ENCODE measurements around the gene ADM5. TPM values are rescaled to one million over a fixed set of nuclear protein-coding genes. Genes with fewer than 3 reads are reported as not detected.
A peak's percentile ranks its signal among the peaks of the same experiment; 100 is the strongest.
"Not testable (repeated sequence)": the region's sequence is repeated elsewhere in the genome, so short reads cannot be mapped to it uniquely, and the experiment has no call there.

The ADM5 gene
- total RNA-seq, 1 donor from 2014 or later = 0.86 TPM

DNA sequence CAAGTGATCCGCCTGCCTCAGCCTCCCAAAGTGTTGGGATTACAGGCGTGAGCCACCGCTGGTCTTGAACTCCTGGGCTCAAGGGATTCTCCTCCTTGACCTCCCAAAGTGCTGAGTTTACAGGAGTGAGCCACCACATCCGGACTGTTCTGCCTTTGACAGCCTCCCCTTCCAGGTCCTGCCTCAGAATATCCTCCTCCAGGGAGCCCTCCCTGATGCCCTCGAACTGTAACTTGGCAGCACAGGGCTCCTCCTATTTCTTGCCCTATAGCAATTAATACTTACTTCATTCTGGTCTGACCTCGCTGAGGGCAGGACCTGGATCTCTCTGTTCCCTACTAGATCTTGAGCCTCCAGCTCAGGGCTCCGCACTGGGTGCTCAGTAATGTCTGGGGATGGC, 7.5 kb downstream of the ADM5 start:
- ATAC-seq = no peak
- DNase-seq (ENCODE audit: low spot score) = no peak

DNA sequence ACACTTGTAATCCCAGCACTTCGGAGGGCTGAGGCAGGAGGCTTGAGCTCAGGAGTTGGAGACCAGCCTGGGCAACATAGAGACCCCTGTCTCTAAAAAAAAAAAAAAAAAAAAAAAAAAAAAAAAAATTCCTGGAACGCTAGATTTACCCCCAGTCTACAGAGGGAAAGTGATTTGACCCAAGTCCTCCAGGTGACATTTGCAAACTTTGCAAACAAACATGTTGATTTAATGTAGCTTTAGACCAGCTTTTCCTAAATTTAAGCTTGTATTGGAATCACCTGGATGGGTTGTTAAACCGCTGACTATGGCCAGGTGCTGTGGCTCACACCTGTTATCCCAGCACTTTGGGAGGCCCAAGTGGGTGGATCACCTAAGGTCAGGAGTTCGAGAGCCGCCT, 10.0 kb downstream of the ADM5 start:
- no peak for DNase-seq (ENCODE audit: low spot score)
- ATAC-seq = no peak

DNA sequence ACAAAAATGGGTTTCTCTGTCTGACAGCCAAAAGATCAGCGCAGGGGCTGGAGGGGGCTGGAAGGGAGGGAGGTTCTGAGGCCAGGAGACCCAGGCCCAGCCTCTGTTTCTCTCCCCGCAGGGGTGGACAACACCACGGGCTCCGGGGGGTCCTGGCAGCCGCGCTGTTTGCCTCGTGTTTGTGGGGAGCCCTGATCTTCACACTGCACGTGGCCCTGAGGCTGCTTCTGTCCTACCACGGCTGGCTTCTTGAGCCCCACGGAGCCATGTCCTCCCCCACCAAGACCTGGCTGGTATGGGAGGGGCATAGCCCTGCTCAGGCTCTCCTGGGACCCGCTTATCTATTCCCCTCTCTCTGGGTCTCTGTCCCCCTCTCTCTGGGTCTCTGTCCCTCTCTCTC, 11.2 kb downstream of the ADM5 start:
- DNase-seq (ENCODE audit: low spot score) (no peak), ATAC-seq (peak; percentile 28)

DNA sequence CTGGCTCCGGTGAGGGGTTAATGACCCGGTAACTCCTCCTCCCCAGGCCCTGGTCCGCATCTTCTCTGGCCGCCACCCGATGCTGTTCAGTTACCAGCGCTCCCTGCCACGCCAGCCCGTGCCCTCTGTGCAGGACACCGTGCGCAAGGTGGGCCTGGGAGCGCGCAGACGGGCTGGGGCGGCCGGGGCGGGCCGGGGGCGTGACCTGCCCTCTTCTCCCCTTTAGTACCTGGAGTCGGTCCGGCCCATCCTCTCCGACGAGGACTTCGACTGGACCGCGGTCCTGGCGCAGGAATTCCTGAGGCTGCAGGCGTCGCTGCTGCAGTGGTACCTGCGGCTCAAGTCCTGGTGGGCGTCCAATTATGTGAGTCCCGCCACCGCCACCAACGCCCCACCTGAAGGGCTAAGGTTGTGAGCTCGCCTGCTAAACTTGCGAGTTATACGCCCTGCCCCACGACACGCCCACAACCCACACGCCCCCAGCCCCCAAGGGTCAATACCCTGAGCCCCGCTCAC, 11.9 kb downstream of the ADM5 start:
- no peak for DNase-seq (ENCODE audit: low spot score)

DNA sequence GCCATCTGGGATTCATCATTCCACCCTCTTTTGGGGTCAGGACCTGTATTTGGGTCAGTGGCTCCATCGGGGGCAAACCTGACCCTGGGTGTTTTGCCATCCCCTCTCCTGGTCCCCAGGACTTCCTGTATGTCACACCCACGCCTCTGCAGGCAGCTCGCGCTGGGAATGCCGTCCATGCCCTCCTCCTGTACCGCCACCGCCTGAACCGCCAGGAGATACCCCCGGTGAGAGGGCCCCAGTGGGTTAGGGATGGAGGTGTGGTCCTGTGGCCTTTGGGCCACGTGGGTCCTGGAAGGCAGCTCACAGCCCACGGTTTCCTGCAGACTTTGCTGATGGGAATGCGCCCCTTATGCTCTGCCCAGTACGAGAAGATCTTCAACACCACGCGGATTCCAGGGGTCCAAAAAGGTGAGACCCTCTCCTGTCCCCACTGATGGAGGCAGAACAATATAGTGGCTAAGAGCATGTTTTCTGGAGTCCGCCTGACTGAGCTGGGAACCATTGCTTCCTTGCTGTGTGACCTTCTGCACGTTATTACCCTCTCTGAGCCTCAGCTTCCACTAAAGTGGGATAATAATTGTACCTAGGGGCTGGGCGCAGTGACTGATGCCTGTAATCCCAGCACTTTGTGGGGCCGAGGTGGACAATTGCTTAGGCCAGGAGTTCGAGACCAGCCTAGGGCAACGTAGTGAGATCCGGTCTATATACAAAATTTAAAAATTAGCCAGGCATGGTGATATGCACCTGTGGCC, 15.7 kb downstream of the ADM5 start:
- no peak for DNase-seq (ENCODE audit: low spot score)
- ATAC-seq = no peak

More for the DNA sequence above, 11.9 kb downstream of the ADM5 start:
- ATAC-seq = peak; percentile 39

DNA sequence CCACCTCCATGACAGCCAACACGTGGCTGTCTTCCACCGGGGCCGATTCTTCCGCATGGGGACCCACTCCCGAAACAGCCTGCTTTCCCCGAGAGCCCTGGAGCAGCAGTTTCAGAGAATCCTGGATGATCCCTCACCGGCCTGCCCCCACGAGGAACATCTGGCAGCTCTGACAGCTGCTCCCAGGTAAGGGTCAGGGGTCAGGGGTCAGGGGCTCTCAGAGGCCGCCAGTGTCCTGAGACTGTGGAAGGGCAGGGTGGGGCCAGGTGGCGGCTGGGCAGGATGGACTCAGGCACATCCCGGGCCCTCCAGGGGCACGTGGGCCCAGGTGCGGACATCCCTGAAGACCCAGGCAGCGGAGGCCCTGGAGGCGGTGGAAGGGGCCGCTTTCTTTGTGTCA, 16.5 kb downstream of the ADM5 start:
- no peak for ATAC-seq
- DNase-seq (ENCODE audit: low spot score) = no peak

DNA sequence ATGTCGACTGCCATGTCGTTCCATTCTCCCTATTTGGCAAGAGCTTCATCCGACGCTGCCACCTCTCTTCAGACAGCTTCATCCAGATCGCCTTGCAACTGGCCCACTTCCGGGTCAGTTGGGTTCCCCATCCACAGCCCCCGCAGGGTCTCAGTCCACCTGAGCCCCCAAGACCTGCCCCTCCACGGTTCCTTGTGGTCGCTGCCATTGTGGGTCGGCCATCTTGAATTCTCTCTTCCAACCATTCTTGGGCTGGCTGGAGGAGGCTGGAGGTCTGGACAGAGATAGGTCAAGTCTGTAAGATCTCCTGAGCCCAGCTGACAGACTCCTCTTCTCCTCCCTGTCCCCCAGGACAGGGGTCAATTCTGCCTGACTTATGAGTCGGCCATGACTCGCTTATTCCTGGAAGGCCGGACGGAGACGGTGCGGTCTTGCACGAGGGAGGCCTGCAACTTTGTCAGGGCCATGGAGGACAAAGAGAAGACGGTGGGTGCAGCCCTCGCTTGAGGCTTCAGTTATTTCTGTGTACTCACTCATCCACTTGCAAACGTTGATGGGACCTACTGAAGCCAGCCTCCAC, 21.1 kb downstream of the ADM5 start:
- ATAC-seq = no peak
- DNase-seq (ENCODE audit: low spot score) = no peak

DNA sequence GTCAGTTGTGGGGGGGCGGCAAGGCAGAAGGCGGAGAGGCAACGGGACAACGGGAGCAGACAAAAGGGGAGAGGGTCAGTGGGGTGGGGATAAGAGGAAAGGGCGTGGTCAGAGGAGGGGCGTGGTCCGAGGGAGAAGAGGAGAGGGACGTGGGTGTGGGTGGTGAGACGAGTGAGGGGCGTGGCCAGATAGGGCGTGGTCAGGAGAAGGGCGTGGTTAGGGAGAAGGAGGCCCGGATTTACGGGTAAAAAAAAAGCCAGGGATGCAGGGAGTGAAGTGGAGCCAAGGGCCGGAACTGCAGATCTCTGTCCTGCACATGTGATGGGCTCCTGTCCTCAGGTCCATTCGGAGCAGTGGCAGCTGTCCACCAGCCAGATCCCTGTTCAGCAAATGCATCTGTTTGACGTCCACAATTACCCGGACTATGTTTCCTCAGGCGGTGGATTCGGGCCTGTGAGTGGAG, 23.0 kb downstream of the ADM5 start:
- no peak for DNase-seq (ENCODE audit: low spot score)
- ATAC-seq = no peak

DNA sequence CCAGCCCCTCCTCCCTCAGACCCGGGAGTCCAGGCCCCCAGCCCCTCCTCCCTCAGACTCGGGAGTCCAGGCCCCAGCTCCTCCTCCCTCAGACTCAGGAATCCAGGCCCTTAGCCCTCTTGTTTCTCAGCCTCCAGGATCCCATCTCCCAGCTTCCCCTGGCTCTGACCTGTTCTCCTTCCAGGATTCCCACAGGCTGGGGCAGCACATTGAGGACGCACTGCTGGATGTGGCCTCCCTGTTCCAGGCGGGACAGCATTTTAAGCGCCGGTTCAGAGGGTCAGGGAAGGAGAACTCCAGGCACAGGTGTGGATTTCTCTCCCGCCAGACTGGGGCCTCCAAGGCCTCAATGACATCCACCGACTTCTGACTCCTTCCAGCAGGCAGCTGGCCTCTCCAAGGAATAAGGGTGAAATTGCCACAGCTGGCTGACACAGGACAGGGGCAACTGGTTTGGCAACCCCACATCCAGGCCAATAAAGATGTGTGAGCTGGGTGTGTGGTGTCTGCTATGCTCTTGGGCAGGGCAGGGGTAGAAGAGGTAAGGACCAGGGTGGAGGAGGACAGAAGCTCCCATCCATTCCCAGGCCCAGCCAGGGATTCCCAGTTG, 23.9 kb downstream of the ADM5 start:
- DNase-seq (ENCODE audit: low spot score) (no peak), ATAC-seq (no peak)

DNA sequence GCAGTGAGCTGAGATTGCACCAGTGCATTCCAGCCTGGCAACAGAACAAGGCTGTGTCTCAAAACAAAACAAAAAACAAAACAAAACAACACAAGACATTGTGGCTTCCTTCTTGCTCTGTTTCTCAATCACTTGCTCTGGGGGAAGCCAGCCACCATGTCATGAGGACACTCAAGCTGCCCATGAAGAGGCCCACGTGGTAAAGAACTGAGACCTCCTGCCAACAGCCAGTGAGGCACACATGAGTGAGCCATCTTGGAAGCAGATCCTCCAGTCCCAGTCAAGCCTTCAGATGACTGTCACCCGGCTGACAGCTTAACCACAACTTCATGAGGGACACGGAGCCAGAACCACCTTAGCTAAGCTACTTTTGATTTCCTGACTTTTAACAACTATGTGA, 26.8 kb downstream of the ADM5 start:
- ATAC-seq = no peak
- no peak for DNase-seq (ENCODE audit: low spot score)

DNA sequence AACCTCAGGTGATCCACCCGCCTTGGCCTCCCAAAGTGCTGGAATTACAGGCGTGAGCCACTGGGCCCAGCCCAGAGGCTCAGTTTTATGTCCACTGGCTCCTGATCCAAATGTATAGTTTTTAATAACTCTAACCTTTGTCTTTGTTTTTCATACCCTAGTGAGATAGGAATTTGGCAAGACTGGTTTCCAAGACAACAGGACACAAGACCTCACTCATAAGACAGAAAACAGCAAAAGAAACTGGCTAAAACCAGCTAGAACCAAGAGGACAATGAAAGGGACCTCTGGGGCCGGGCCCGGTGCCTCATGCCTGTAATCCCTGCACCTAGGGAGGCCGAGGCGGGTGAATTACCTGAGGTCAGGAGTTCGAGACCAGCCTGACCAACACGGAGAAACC, 29.1 kb downstream of the ADM5 start:
- no peak for DNase-seq (ENCODE audit: low spot score)
- no peak for ATAC-seq

DNA sequence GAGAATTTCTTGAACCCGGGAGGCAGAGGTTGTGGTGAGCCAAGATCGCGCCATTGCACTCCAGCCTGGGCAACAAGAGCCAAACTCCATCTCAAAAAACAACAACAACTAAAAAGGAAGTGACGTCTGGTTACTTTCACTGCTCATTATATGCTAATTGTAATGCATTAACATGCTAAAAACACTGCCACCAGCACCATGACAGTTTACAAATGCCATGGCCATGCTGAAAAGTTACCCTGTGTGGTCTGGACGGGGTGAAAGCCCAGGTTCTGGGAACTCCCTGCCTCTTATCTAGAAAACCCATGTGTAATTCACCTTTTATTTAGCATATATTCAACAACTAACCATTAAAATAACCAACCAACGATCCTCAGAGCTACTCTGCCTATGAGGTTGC, 29.6 kb downstream of the ADM5 start:
- ATAC-seq (no peak), DNase-seq (ENCODE audit: low spot score) (no peak)

DNA sequence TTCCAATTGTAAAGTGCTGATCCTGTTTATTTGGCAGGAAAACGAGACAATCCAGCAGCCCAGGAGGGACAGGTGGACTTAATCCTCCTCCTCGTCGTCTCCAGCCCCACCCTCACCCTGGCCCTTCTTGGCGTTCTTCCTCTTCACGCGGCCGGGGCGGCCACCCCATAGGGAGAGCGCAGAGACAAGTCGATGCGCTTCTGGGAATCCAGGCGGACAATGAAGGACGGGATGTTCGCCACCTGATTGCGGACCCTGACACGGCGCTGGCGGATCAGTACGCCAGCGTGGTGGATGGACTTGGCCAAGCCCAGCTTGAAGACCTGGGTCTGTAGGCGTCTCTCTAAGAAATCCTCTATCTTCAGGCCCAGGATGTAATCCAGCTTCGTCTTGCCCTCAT, 30.0 kb downstream of the ADM5 start:
- DNase-seq (ENCODE audit: low spot score); ATAC-seq: not testable (repeated sequence)

DNA sequence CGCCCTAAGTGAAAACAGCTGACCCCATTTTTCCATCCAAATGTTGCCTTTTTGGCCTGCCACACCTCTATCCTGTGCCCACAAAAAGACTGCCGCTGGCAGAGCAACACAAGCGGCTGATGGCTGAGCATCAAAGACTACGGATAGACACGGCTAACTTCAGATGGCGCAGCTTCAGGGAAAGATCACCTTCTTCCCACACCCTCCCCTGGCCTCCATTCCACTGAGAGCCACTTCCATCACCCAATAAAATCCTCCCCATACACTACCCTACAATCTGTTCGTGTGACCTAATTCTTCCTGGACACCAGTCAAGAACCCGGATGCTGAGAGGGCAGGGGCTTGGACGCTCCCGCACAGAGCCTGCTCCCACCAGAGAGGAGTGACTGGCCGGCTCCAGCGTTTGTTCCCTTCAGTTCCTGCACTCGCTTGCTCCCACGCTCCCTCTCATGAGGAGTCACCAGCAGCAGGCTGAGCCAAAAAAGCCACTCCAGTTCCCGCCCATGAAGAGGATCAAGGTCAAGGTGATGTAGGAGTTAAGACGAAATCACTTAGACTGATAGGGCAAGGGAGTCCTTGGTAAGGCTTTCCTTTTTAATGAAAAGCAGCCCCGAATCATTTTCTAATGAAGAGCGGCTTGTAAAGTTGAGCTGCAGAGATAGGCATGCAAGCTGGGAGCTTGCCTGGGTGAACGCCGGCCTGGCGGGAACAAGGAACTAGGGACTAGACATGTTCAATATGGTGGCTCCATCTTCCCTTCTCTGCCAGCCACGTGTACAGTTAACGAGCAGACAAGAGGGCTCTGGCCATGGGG, 38.0 kb downstream of the ADM5 start:
- DNase-seq (ENCODE audit: low spot score) (no peak), ATAC-seq (peak; percentile 48)

DNA sequence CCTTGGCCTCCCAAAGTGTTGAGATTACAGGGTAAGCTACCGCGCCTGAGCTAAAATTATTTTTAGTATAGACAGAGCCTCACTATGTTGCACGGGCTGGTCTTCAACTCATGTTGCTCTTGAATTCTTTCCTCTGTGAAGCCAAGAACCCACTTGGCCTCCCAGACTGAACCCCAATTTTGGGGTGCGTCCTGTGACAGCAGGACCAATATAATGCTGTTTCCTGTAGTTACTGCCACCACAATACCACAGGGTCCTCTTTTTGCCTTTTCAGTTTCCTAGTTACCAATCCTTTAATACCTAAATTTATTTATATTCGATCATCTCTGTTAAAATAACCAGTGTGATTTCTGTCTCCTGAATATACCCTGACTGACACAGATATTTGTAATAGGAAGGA, 40.8 kb downstream of the ADM5 start:
- ATAC-seq (no peak), DNase-seq (ENCODE audit: low spot score) (no peak)

DNA sequence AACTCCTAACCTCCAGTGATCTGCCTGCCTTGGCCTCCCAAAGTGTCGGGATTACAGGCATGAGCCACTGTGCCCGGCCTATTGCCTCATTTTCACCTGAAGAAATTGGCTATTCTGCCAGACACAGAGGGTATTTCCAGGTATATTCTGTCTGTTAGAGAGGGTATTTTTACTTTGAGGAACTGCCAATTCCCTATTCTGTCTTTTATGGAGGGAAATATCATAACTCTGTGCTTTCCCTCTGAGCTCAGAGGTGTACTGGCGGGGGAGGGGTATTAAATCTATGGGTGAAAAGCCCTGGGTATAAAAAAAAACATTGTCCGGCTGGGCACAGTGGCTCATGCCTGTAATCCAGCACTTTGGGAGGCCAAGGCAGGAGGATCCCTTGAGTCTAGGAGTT, 48.9 kb downstream of the ADM5 start:
- ATAC-seq (no peak), DNase-seq (ENCODE audit: low spot score) (no peak)

DNA sequence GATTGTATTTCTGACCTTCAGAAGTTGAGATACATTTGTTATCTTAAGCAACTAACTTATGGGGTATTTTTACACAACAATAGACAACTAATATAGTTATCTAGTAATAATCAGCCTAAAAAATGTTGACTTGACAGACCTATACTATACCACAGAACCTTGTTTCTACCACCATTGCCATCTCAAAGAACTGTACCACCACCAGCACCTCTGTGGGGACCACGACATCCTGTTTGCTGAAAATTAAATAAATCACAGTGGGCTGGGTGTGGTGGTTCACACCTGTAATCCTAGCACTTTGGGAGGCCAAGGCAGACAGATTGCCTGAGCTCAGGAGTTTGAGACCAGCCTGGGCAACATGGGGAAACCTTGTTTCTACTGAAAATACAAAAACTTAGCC, 49.7 kb downstream of the ADM5 start:
- DNase-seq (ENCODE audit: low spot score) (no peak), ATAC-seq (no peak)

DNA sequence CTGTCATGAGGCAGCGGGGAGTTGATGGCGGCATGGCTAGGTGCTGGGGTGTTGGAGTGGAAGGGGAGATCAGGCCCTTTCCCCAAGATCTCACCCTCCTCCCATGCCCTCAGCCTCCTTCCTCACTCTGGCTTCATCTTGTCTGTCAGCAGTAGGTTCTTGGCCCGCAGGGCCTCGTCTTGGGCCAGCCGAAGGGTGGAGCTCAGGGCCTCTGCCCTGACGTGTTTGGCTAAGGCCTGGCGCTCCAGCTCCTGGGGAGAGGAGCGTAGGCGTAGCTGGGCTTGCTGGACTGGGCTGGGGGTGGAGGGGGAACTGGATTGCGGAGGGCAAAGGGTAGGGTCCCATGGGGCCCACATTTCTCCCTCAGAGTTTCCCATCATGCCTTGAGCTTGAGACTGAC, 50.5 kb downstream of the ADM5 start:
- DNase-seq (ENCODE audit: low spot score) = no peak
- ATAC-seq = no peak

Measured in left lobe of liver (tissue), 2 donors.